SH-SY5Y (cell line): ENCODE measurements around the gene AKAP12.

Experiments
- GATA2 ChIP-seq: IDR thresholded peaks from 2 replicates; pipeline ENCODE4 v1.6.1; 2011; ENCODE audit warnings: mild to moderate bottlenecking, low read depth, low read length
- GATA3 ChIP-seq: IDR thresholded peaks from 2 replicates; pipeline ENCODE4 v1.6.1; 2011; ENCODE audit warnings: low read depth, mild to moderate bottlenecking, low read length, moderate library complexity

DNA sequence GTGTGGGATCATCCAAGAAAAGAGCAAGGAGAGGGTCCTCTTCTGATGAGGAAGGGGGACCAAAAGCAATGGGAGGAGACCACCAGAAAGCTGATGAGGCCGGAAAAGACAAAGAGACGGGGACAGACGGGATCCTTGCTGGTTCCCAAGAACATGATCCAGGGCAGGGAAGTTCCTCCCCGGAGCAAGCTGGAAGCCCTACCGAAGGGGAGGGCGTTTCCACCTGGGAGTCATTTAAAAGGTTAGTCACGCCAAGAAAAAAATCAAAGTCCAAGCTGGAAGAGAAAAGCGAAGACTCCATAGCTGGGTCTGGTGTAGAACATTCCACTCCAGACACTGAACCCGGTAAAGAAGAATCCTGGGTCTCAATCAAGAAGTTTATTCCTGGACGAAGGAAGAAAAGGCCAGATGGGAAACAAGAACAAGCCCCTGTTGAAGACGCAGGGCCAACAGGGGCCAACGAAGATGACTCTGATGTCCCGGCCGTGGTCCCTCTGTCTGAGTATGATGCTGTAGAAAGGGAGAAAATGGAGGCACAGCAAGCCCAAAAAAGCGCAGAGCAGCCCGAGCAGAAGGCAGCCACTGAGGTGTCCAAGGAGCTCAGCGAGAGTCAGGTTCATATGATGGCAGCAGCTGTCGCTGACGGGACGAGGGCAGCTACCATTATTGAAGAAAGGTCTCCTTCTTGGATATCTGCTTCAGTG is 110.8 kb downstream of the AKAP12 start:
- no peak for TF ChIP-seq GATA3
- no peak for TF ChIP-seq GATA2
